Activated T-cell treated with anti-CD3 and anti-CD28 coated beads for 24 hours (primary cell): ENCODE data around the gene STK31.
"Not testable (repeated sequence)": the region's sequence is repeated elsewhere in the genome, so short reads cannot be mapped to it uniquely, and the experiment has no call there.

ENCODE experiments used
- DNase-seq: peaks from one replicate; pipeline ENCODE4 v3.0.0-alpha.2; 2020; ENCODE audit warnings: low read depth

Gene STK31

GRCh38 chr7:23791721-23792120 is 81.7 kb downstream of the STK31 start:
- no peak for DNase-seq

GRCh38 chr7:23802720-23803397 is 92.8 kb downstream of the STK31 start:
- DNase-seq = no peak

GRCh38 chr7:23804707-23805106 is 94.7 kb downstream of the STK31 start:
- DNase-seq = no peak

GRCh38 chr7:23808421-23808820 is 98.4 kb downstream of the STK31 start:
- no peak for DNase-seq

GRCh38 chr7:23810099-23810498 is 100.1 kb downstream of the STK31 start:
- DNase-seq = no peak

- no peak for DNase-seq
Measured at GRCh38 chr7:23811540-23811939, 101.5 kb downstream of the STK31 start.

GRCh38 chr7:23828125-23828524 is 118.1 kb downstream of the STK31 start:
- DNase-seq = not testable (repeated sequence)

- not testable (repeated sequence) for DNase-seq
Measured at GRCh38 chr7:23832733-23833132, 122.7 kb downstream of the STK31 start.

- no peak for DNase-seq
Measured at GRCh38 chr7:23833405-23833804, 123.4 kb downstream of the STK31 start.

- DNase-seq = not testable (repeated sequence)
Measured at GRCh38 chr7:23844837-23845236, 134.8 kb downstream of the STK31 start.

GRCh38 chr7:23852135-23852534 is 142.1 kb downstream of the STK31 start:
- no peak for DNase-seq

GRCh38 chr7:23852988-23853387 is 143.0 kb downstream of the STK31 start:
- no peak for DNase-seq

GRCh38 chr7:23863209-23863787 is 153.3 kb downstream of the STK31 start:
- DNase-seq = no peak

- DNase-seq = no peak
Measured at GRCh38 chr7:23864973-23865372, 155.0 kb downstream of the STK31 start.

- DNase-seq = no peak
Measured at GRCh38 chr7:23873306-23873705, 163.3 kb downstream of the STK31 start.

- DNase-seq = not testable (repeated sequence)
Measured at GRCh38 chr7:23876526-23876925, 166.5 kb downstream of the STK31 start.
